Measurements from ENCODE around the gene CALR3. TPM values are rescaled to one million over a fixed set of nuclear protein-coding genes. Genes with fewer than 3 reads are reported as not detected.

The CALR3 gene
- total and polyA plus RNA-seq, 2 of the 13 experiments (the other 11 are each of a cell fraction or from before 2014, with no cell fraction given): not detected

DNA sequence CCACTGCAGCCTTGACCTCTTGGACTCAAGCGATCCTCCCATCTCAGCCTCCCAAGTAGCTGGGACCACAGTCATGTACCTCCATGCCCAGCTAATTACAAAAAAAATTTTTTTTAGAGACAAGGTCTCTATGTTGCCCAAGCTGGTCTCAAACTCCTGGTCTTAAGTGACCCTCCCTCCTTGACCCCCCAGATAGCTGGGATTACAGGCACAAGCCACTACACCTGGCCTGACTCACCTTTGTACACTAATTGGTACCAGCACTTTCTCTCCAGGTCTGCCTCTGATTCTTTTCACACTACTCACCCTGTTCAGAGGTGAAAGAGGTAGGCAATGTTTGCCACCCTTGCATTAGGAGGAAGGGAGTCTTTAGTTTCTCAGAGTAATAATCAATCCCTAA is 18.7 kb downstream of the CALR3 start (continued):
- TF ChIP-seq ZNF407 (CRISPR knock-in tag; IDR thresholded peaks at IDR 0.05; ENCODE audit: not compliant biosample characterization) (no peak), ZNF607 (CRISPR knock-in tag; IDR thresholded peaks at IDR 0.05; ENCODE audit: borderline replicate concordance) (no peak)

- no TSS peak for BruUV-seq (replicated peaks)
- H2AFZ ChIP-seq (ENCODE audit: low read length): no peak overlapping the region
Measured at GRCh38 chr19:16476401-16476800, 19.6 kb downstream of the CALR3 start.

More at GRCh38 chr19:16476401-16476800, 19.6 kb downstream of the CALR3 start:
- no peak overlapping the region for H3K27ac ChIP-seq (ENCODE audit: extremely low read length, insufficient read depth, low read length)
- in situ Hi-C loops (cut with HindIII; ENCODE audit: extremely low pct_ligation_motif_present, low pct_unique_long_range_greater_than_20kb) (no loop called here), intact Hi-C loops (cut with micrococcal nuclease; ENCODE audit: unreplicated experiment) (no loop called here)
- H3K27me3 ChIP-seq (ENCODE audit: control insufficient read depth in 1 of 2, insufficient read depth in 2 of 2, low read length in 2 of 2): no peaks in the 10 kb centered on the region
- ChIA-PET POLR2A (no interaction called here), CTCF (ENCODE audit: low intra/inter-chr PET ratio, low total read pairs) (no interaction called here)
- FAIRE-seq (no peak), DNase-seq (ENCODE audit: low spot score) (no peak), ATAC-seq (no peak)
- WGBS (ENCODE audit: low lambda C conversion rate): 89% methylated on average over 3 of the region's 3 CpGs
- no peak overlapping the region for H3K9ac ChIP-seq (ENCODE audit: insufficient read depth, low read depth, low read length)
- H3K4me1 ChIP-seq (ENCODE audit: insufficient read depth, low read length): peaks cover 38% of the 10 kb centered on the region
- H3K36me3 ChIP-seq (replicated peaks in 1 of 2; ENCODE audit: control insufficient read depth in 1 of 2, insufficient read depth in 2 of 2, low read length in 2 of 2): no peaks in the 10 kb centered on the region
- peaks cover 6% of the 10 kb centered on the region for H3K9me3 ChIP-seq (ENCODE audit: low read length)
- no peak for TF ChIP-seq ZFX (CRISPR knock-in tag; IDR thresholded peaks at IDR 0.05; ENCODE audit: low read depth)
- TF ChIP-seq, protein P1, sequence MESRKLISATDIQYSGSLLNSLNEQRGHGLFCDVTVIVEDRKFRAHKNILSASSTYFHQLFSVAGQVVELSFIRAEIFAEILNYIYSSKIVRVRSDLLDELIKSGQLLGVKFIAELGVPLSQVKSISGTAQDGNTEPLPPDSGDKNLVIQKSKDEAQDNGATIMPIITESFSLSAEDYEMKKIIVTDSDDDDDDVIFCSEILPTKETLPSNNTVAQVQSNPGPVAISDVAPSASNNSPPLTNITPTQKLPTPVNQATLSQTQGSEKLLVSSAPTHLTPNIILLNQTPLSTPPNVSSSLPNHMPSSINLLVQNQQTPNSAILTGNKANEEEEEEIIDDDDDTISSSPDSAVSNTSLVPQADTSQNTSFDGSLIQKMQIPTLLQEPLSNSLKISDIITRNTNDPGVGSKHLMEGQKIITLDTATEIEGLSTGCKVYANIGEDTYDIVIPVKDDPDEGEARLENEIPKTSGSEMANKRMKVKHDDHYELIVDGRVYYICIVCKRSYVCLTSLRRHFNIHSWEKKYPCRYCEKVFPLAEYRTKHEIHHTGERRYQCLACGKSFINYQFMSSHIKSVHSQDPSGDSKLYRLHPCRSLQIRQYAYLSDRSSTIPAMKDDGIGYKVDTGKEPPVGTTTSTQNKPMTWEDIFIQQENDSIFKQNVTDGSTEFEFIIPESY (CRISPR knock-in tag; IDR thresholded peaks at IDR 0.05): 0 out of 2 replicates have a peak, but pooled peaks have one; percentile 35
- no peaks in the 10 kb centered on the region for H4K20me1 ChIP-seq (ENCODE audit: insufficient read depth, low read length)
- no peak overlapping the region for H3K4me3 ChIP-seq (replicated peaks in 1 of 3; ENCODE audit: insufficient read depth in 1 of 3, low read depth in 2 of 3, low read length in 3 of 3)
- H3K79me2 ChIP-seq (ENCODE audit: insufficient read depth, low read length): peaks cover 2% of the 10 kb centered on the region
- no peak overlapping the region for H3K4me2 ChIP-seq (ENCODE audit: low read depth, low read length)
